GM18867 (cell line): ENCODE measurements around the gene ECHDC3.

Experiments used
- ATAC-seq: cut with Tn5 transposase; IDR thresholded peaks from one replicate; pipeline ENCODE4 v1.9.1; 2021; ENCODE audit warnings: mild to moderate bottlenecking, moderate library complexity; ENCODE audit not compliant: unreplicated experiment

Gene ECHDC3

GRCh38 chr10:11776080-11776479 is 33.9 kb downstream of the ECHDC3 start:
- ATAC-seq: no peak

GRCh38 chr10:11781114-11781513 is 38.9 kb downstream of the ECHDC3 start:
- no peak for ATAC-seq

GRCh38 chr10:11782793-11783557 is 40.8 kb downstream of the ECHDC3 start:
- no peak for ATAC-seq

GRCh38 chr10:11783558-11783865 is 41.3 kb downstream of the ECHDC3 start:
- no peak for ATAC-seq

GRCh38 chr10:11787374-11787773 is 45.2 kb downstream of the ECHDC3 start:
- ATAC-seq: no peak

GRCh38 chr10:11787846-11788245 is 45.7 kb downstream of the ECHDC3 start:
- no peak for ATAC-seq

- ATAC-seq: no peak
Observed at GRCh38 chr10:11789306-11789705, 47.1 kb downstream of the ECHDC3 start.

- no peak for ATAC-seq
Observed at GRCh38 chr10:11789956-11790355, 47.8 kb downstream of the ECHDC3 start.

GRCh38 chr10:11793762-11794479 is 51.7 kb downstream of the ECHDC3 start:
- no peak for ATAC-seq

- no peak for ATAC-seq
Observed at GRCh38 chr10:11794566-11794965, 52.4 kb downstream of the ECHDC3 start.

GRCh38 chr10:11795101-11795920 is 53.1 kb downstream of the ECHDC3 start:
- ATAC-seq: no peak

GRCh38 chr10:11796474-11796873 is 54.3 kb downstream of the ECHDC3 start:
- ATAC-seq: no peak

GRCh38 chr10:11797281-11797680 is 55.1 kb downstream of the ECHDC3 start:
- no peak for ATAC-seq

- no peak for ATAC-seq
Observed at GRCh38 chr10:11797847-11798633, 55.9 kb downstream of the ECHDC3 start.

- no peak for ATAC-seq
Observed at GRCh38 chr10:11798845-11799735, 56.9 kb downstream of the ECHDC3 start.

GRCh38 chr10:11799736-11800080 is 57.5 kb downstream of the ECHDC3 start:
- ATAC-seq: no peak

GRCh38 chr10:11804336-11804735 is 62.2 kb downstream of the ECHDC3 start:
- no peak for ATAC-seq

- ATAC-seq: no peak
Observed at GRCh38 chr10:11805792-11806191, 63.6 kb downstream of the ECHDC3 start.

- ATAC-seq: no peak
Observed at GRCh38 chr10:11806706-11807105, 64.5 kb downstream of the ECHDC3 start.

GRCh38 chr10:11808808-11809207 is 66.6 kb downstream of the ECHDC3 start:
- no peak for ATAC-seq
